ENCODE results near the gene HYAL3. TPM values are rescaled to one million over a fixed set of nuclear protein-coding genes. Genes with fewer than 3 reads are reported as not detected.

The HYAL3 gene
- total and polyA plus RNA-seq, 2 of the 13 experiments (the other 11 are each of a cell fraction or from before 2014, with no cell fraction given): 5.5 to 10.4 TPM

DNA sequence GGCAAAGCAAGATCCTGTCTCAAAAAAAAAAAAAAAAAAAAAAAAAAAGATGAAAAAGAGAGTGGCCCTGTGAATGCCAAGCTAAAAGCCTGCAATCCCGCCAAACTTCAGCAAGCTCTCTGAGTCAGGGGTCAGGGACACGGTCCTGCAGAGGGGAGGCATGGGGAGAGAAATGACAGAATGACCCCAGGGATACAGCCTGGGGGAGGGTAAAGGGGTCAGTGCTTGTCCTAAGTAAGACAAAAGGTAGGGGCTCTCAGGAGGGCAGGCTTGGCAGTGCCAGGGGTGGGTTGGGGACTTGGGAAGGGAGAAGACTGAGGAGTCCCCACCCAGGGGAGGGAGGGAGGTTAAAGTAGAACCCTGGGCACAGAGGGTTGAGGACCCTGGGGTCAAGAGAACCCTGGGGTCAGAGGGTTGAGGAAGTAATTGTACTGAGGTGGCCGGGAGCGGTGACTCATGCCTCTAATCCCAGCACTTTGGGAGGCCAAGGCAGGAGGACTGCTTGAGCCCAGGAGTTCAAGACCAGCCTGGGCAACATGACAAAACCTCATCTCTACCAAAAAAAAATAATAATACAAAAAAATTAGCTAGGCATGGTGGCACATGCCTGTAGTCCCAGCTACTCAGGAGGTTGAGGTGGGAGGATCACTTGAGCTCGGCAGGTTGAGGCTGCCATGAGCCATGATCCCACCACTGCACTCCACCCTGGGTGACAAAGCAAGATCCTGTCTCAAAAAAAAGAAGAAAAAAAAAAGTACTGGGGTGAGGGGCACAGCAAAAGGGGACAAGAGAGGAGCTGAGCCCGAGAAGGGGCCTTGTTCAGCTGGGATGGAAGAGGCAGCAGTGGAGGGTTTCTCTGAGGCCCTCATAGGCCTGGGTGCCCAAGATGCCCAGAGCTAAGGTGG lies 35.5 kb downstream of the HYAL3 start (continued):
- TF ChIP-seq, protein P1, sequence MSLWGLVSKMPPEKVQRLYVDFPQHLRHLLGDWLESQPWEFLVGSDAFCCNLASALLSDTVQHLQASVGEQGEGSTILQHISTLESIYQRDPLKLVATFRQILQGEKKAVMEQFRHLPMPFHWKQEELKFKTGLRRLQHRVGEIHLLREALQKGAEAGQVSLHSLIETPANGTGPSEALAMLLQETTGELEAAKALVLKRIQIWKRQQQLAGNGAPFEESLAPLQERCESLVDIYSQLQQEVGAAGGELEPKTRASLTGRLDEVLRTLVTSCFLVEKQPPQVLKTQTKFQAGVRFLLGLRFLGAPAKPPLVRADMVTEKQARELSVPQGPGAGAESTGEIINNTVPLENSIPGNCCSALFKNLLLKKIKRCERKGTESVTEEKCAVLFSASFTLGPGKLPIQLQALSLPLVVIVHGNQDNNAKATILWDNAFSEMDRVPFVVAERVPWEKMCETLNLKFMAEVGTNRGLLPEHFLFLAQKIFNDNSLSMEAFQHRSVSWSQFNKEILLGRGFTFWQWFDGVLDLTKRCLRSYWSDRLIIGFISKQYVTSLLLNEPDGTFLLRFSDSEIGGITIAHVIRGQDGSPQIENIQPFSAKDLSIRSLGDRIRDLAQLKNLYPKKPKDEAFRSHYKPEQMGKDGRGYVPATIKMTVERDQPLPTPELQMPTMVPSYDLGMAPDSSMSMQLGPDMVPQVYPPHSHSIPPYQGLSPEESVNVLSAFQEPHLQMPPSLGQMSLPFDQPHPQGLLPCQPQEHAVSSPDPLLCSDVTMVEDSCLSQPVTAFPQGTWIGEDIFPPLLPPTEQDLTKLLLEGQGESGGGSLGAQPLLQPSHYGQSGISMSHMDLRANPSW (CRISPR knock-in tag; IDR thresholded peaks at IDR 0.05; ENCODE audit: borderline replicate concordance): no peak
- TF ChIP-seq NR2C2 (CRISPR knock-in tag; IDR thresholded peaks at IDR 0.05; ENCODE audit: borderline replicate concordance): peak; percentile 62
- no peak for TF ChIP-seq ZNF367 (CRISPR knock-in tag; IDR thresholded peaks at IDR 0.05; ENCODE audit: borderline replicate concordance)
- TF ChIP-seq, protein P2, sequence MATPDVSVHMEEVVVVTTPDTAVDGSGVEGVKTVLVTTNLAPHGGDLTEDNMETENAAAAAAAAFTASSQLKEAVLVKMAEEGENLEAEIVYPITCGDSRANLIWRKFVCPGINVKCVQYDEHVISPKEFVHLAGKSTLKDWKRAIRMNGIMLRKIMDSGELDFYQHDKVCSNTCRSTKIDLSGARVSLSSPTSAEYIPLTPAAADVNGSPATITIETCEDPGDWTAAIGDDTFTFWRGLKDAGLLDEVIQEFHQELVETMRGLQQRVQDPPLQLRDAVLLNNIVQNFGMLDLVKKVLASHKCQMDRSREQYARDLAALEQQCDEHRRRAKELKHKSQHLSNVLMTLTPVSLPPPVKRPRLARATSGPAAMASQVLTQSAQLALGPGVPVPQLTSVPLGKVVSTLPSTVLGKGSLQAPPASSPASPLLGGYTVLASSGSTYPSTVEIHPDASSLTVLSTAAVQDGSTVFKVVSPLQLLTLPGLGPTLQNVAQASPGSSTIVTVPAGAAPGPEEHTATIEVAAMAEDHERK (CRISPR knock-in tag; IDR thresholded peaks at IDR 0.05; ENCODE audit: low read depth): no peak
- TF ChIP-seq, protein P3, sequence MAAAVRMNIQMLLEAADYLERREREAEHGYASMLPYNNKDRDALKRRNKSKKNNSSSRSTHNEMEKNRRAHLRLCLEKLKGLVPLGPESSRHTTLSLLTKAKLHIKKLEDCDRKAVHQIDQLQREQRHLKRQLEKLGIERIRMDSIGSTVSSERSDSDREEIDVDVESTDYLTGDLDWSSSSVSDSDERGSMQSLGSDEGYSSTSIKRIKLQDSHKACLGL (CRISPR knock-in tag; IDR thresholded peaks at IDR 0.05): no peak
- TF ChIP-seq MED1 (CRISPR knock-in tag; IDR thresholded peaks at IDR 0.05): peak; percentile 41; the same call in 1 of the 2 replicates
- TF ChIP-seq ZFY (CRISPR knock-in tag; IDR thresholded peaks at IDR 0.05): no peak
- TF ChIP-seq ZMYM4 (CRISPR knock-in tag; IDR thresholded peaks at IDR 0.05): peak; percentile 9; the same call in 1 of the 2 replicates
- TF ChIP-seq JUND (CRISPR knock-in tag; IDR thresholded peaks at IDR 0.05): peak; percentile 64; the same call in 1 of the 2 replicates
- TF ChIP-seq ZNF883 (CRISPR knock-in tag; IDR thresholded peaks at IDR 0.05; ENCODE audit: not compliant biosample characterization): no peak
- no peak for TF ChIP-seq ZNF737 (CRISPR knock-in tag; IDR thresholded peaks at IDR 0.05; ENCODE audit: borderline replicate concordance)
- no peak for TF ChIP-seq MEF2D (CRISPR knock-in tag; IDR thresholded peaks at IDR 0.05)
- TF ChIP-seq, protein P4, sequence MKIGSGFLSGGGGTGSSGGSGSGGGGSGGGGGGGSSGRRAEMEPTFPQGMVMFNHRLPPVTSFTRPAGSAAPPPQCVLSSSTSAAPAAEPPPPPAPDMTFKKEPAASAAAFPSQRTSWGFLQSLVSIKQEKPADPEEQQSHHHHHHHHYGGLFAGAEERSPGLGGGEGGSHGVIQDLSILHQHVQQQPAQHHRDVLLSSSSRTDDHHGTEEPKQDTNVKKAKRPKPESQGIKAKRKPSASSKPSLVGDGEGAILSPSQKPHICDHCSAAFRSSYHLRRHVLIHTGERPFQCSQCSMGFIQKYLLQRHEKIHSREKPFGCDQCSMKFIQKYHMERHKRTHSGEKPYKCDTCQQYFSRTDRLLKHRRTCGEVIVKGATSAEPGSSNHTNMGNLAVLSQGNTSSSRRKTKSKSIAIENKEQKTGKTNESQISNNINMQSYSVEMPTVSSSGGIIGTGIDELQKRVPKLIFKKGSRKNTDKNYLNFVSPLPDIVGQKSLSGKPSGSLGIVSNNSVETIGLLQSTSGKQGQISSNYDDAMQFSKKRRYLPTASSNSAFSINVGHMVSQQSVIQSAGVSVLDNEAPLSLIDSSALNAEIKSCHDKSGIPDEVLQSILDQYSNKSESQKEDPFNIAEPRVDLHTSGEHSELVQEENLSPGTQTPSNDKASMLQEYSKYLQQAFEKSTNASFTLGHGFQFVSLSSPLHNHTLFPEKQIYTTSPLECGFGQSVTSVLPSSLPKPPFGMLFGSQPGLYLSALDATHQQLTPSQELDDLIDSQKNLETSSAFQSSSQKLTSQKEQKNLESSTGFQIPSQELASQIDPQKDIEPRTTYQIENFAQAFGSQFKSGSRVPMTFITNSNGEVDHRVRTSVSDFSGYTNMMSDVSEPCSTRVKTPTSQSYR (CRISPR knock-in tag; IDR thresholded peaks at IDR 0.05; ENCODE audit: borderline replicate concordance): peak; percentile 49; the same call in 1 of the 2 replicates
- 0 out of 2 replicates have a peak, but pooled peaks have one; percentile 20 for TF ChIP-seq ZNF615 (CRISPR knock-in tag; IDR thresholded peaks at IDR 0.05; ENCODE audit: borderline replicate concordance)
- TF ChIP-seq TCF12 (IDR thresholded peaks at IDR 0.05): no peak
- TF ChIP-seq TCF12 (CRISPR knock-in tag; IDR thresholded peaks at IDR 0.05): no peak
- TF ChIP-seq GABPA (IDR thresholded peaks at IDR 0.05; ENCODE audit: low read depth, low read length): no peak
- 0 out of 2 replicates have a peak, but pooled peaks have one; percentile 15 for TF ChIP-seq GABPA (CRISPR knock-in tag; IDR thresholded peaks at IDR 0.05; ENCODE audit: low read depth)
- TF ChIP-seq FOXJ3 (CRISPR knock-in tag; IDR thresholded peaks at IDR 0.05; ENCODE audit: borderline replicate concordance): no peak
- peak; percentile 80; the same call in 1 of the 2 replicates for TF ChIP-seq ADNP (CRISPR knock-in tag; IDR thresholded peaks at IDR 0.05)
- TF ChIP-seq MTF2 (CRISPR knock-in tag; IDR thresholded peaks at IDR 0.05; ENCODE audit: borderline replicate concordance): no peak
